WTC11 (cell line): ENCODE measurements around the gene SLC22A13. TPM values are rescaled to one million over a fixed set of nuclear protein-coding genes. Genes with fewer than 3 reads are reported as not detected.
A peak's percentile ranks its signal among the peaks of the same experiment; 100 is the strongest.
"Not testable (repeated sequence)": the region's sequence is repeated elsewhere in the genome, so short reads cannot be mapped to it uniquely, and the experiment has no call there.

Experiments
- ATAC-seq: fragments of 200-7000 bp; cut with Tn5 transposase; 2 replicates; pipeline ENCODE4 v1.10.0; 2021; ENCODE audit warnings: mild to moderate bottlenecking, moderate library complexity
- CTCF ChIA-PET: fragments of 300-600 bp; sonication (Branson Sonifier 250); formaldehyde crosslinking; loops from one replicate; lab custom pipeline; 2021; ENCODE audit warnings: antibody characterized with exemption; lab: Charles Lee
- POLR2A ChIA-PET: fragments of 350-600 bp; sonication (Branson Sonifier 250); formaldehyde crosslinking; loops from one replicate; lab custom pipeline; 2021; ENCODE audit warnings: antibody characterized with exemption; lab: Charles Lee
- DNase-seq: peaks from one replicate; pipeline ENCODE4 v3.0.0; 2021; ENCODE audit warnings: low spot score
- H3K27ac Mint-ChIP-seq: 2 replicates; pipeline ENCODE4 v1.8.0; 2021; ENCODE audit warnings: mixed read lengths
- H3K27me3 Mint-ChIP-seq: 2 replicates; pipeline ENCODE4 v1.8.0; 2021; ENCODE audit warnings: low read depth, mild to moderate bottlenecking, moderate library complexity, mixed read lengths
- H3K36me3 Mint-ChIP-seq: 2 replicates; pipeline ENCODE4 v1.8.0; 2021; ENCODE audit warnings: mixed read lengths
- H3K4me1 Mint-ChIP-seq: 2 replicates; pipeline ENCODE4 v1.8.0; 2022; ENCODE audit warnings: mixed read lengths
- H3K4me3 Mint-ChIP-seq: 2 replicates; pipeline ENCODE4 v1.8.0; 2021; ENCODE audit warnings: mild to moderate bottlenecking, moderate library complexity, mixed read lengths
- H3K9me3 Mint-ChIP-seq: 2 replicates; pipeline ENCODE4 v1.8.0; 2021; ENCODE audit warnings: mixed read lengths
- CBFB ChIP-seq: sonication (generic); formaldehyde crosslinking; IDR thresholded peaks from 2 replicates; pipeline ENCODE4 v1.8.1; 2022; ENCODE audit warnings: mild to moderate bottlenecking, low read depth, missing genetic modification reagents
- CREM ChIP-seq: sonication (generic); formaldehyde crosslinking; IDR thresholded peaks from 2 replicates; pipeline ENCODE4 v1.8.1; 2022; ENCODE audit warnings: mild to moderate bottlenecking, missing genetic modification reagents, moderate library complexity
- ETV6 ChIP-seq: sonication (generic); formaldehyde crosslinking; IDR thresholded peaks from 2 replicates; pipeline ENCODE4 v1.8.1; 2022; ENCODE audit warnings: mild to moderate bottlenecking, missing genetic modification reagents
- FOXP1 ChIP-seq: sonication (generic); formaldehyde crosslinking; IDR thresholded peaks from 2 replicates; pipeline ENCODE4 v1.8.0; 2022; ENCODE audit warnings: missing genetic modification reagents, mild to moderate bottlenecking, moderate library complexity, borderline replicate concordance
- HMGA2 ChIP-seq: fragments of 250-450 bp; sonication (Bioruptor Pico); IDR thresholded peaks from 2 replicates; pipeline ENCODE4 v1.4.0; 2021; ENCODE audit warnings: mild to moderate bottlenecking, moderate library complexity
- MXD4 ChIP-seq: fragments of 250-450 bp; sonication (Bioruptor Pico); IDR thresholded peaks from 2 replicates; pipeline ENCODE4 v1.8.0; 2021; ENCODE audit warnings: mild to moderate bottlenecking, moderate library complexity, borderline replicate concordance
- NFE2L1 ChIP-seq: sonication (generic); formaldehyde crosslinking; IDR thresholded peaks from 2 replicates; pipeline ENCODE4 v1.8.1; 2023; ENCODE audit warnings: missing genetic modification reagents
- NR2C2 ChIP-seq: sonication (generic); formaldehyde crosslinking; IDR thresholded peaks from 2 replicates; pipeline ENCODE4 v1.8.0; 2022; ENCODE audit warnings: mild to moderate bottlenecking, missing genetic modification reagents
- PRRX2 ChIP-seq: fragments of 250-450 bp; sonication (Bioruptor Pico); IDR thresholded peaks from 2 replicates; pipeline ENCODE4 v1.8.0; 2021; ENCODE audit warnings: mild to moderate bottlenecking
- TP53 ChIP-seq: sonication (generic); formaldehyde crosslinking; IDR thresholded peaks from 2 replicates; pipeline ENCODE4 v1.8.1; 2023; ENCODE audit warnings: mild to moderate bottlenecking, missing genetic modification reagents
- ZNF121 ChIP-seq: sonication (generic); formaldehyde crosslinking; IDR thresholded peaks from 2 replicates; pipeline ENCODE4 v1.8.0; 2023; ENCODE audit warnings: missing genetic modification reagents
- ZNF138 ChIP-seq: sonication (generic); formaldehyde crosslinking; conservative IDR thresholded peaks from 2 replicates; pipeline ENCODE4 v1.8.1; 2022; ENCODE audit warnings: mild to moderate bottlenecking, moderate library complexity, missing genetic modification reagents
- ZNF219 ChIP-seq: sonication (generic); formaldehyde crosslinking; IDR thresholded peaks from 2 replicates; pipeline ENCODE4 v1.8.0; 2023; ENCODE audit warnings: missing genetic modification reagents, mild to moderate bottlenecking, borderline replicate concordance
- ZNF232 ChIP-seq: sonication (generic); formaldehyde crosslinking; IDR thresholded peaks from 2 replicates; pipeline ENCODE4 v1.8.0; 2022; ENCODE audit warnings: mild to moderate bottlenecking, missing genetic modification reagents
- ZNF263 ChIP-seq: sonication (generic); formaldehyde crosslinking; IDR thresholded peaks from 2 replicates; pipeline ENCODE4 v1.8.1; 2022; ENCODE audit warnings: low read depth, mild to moderate bottlenecking, moderate library complexity, missing genetic modification reagents
- total RNA-seq: library from RNA; stranded (reverse); gene quantifications from 3 replicates; pipeline ENCODE4 v1.2.3, GENCODE V29; 2021
- TF ChIP-seq, protein P1 (sequence below): sonication (generic); formaldehyde crosslinking; IDR thresholded peaks from 2 replicates; pipeline ENCODE4 v1.8.1; 2023; ENCODE audit warnings: mild to moderate bottlenecking, missing genetic modification reagents
- TF ChIP-seq, protein P2 (sequence below): sonication (generic); formaldehyde crosslinking; conservative IDR thresholded peaks from 2 replicates; pipeline ENCODE4 v1.8.1; 2022; ENCODE audit warnings: mild to moderate bottlenecking, missing genetic modification reagents
- TF ChIP-seq, protein P3 (sequence below): fragments of 250-450 bp; sonication (Bioruptor Pico); IDR thresholded peaks from 2 replicates; pipeline ENCODE4 v1.9.0; 2021; ENCODE audit warnings: mild to moderate bottlenecking
- TF ChIP-seq, protein P4 (sequence below): fragments of 200-600 bp; IDR thresholded peaks from 2 replicates; pipeline ENCODE4 v1.8.0; 2022; ENCODE audit warnings: antibody characterized with exemption
- TF ChIP-seq, protein P5 (sequence below): sonication (generic); formaldehyde crosslinking; IDR thresholded peaks from 2 replicates; pipeline ENCODE4 v1.8.1; 2022; ENCODE audit warnings: missing genetic modification reagents, borderline replicate concordance

SLC22A13 gene
- total RNA-seq, 1 experiment from 2014 or later = 0.42 TPM

DNA sequence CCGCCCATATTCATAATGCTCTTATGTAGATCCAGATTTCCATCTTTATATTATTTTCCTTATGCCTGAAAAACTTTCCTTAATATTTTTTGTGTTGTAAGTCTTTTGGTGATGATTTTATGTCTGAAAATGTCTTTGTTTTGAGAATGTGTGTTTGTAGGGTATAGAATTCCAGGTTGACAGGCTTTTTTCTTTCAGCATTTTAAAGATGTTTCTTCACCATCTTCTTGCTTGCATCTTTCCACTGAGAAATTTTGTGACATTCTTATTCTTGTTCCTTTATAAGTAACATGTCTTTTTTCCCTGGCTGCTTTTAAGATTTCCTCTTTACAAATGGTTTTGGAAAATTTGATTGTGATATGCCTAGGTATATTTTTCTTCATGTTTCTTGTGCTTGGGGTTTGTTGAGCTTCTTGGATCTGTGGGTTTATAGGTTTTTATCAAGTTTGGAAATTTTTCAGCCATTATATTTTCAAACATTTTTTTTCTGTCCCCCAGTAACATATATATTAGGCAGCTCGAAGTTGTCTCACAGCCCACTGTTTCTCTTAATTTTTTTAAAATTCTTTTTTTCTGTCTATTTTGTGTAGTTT is 27.1 kb upstream of the SLC22A13 start:
- CTCF ChIA-PET = no interaction called here
- H3K27ac Mint-ChIP-seq = no peak overlapping the region
- H3K4me3 Mint-ChIP-seq = no peak overlapping the region
- H3K27me3 Mint-ChIP-seq = no peaks in the 10 kb centered on the region
- H3K9me3 Mint-ChIP-seq = peaks cover 11% of the 10 kb centered on the region; the same call in 1 of the 2 replicates
- no peak for ATAC-seq
- TF ChIP-seq ZNF263 (CRISPR knock-in tag) = no peak
- no peak for TF ChIP-seq NFE2L1 (CRISPR knock-in tag)
- no peak for TF ChIP-seq ETV6
- POLR2A ChIA-PET = no interaction called here
- H3K36me3 Mint-ChIP-seq = peaks cover 55% of the 10 kb centered on the region
- no peaks in the 10 kb centered on the region for H3K4me1 Mint-ChIP-seq
- no peak for DNase-seq

DNA sequence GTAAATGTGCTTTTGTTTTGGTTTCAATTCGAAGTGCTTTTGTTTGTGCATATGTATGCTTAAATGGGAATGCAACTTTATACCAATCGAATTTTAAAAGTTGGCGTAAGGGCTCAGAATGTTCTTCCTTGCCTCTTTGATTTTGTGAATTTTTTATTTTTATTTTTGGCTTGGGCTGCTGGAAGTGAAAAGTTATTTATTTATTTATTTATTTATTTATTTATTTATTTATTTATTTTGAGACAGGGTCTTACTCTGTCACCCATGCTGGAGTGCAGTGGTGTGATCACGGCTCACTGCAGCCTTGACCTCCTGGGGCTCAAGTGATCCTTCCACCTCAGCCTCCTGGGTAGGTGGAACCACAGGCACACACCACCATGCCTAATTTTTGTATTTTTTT is 22.8 kb upstream of the SLC22A13 start:
- POLR2A ChIA-PET, H3K4me3 Mint-ChIP-seq, H3K4me1 Mint-ChIP-seq, H3K27ac Mint-ChIP-seq, ATAC-seq, CTCF ChIA-PET, H3K9me3 Mint-ChIP-seq, H3K27me3 Mint-ChIP-seq, DNase-seq: not testable (repeated sequence)
- peaks cover 39% of the 10 kb centered on the region for H3K36me3 Mint-ChIP-seq
- TF ChIP-seq HMGA2 (CRISPR knock-in tag) = 0 out of 2 replicates have a peak, but pooled peaks have one; percentile 10

DNA sequence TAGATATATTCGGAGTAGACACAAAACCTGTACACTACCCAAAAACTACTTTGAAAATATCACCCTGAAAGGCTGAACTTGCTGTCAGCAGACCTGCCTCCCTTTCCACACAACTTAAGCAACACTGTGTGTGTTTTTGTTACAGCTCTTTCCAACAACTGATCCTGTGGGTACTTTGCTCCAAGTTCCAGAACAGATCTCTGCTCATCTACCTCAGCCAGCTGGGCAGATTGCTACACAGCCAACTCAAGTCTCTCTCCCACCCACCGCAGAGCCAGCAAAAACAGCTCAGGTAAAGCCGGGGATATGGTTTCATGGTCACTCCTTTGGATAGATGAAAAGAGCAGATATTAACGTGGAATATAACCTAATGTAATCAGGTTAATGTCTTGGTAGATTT is 19.7 kb upstream of the SLC22A13 start:
- Mint-ChIP-seq H3K27ac (no peak overlapping the region), H3K4me3 (no peak overlapping the region)

DNA sequence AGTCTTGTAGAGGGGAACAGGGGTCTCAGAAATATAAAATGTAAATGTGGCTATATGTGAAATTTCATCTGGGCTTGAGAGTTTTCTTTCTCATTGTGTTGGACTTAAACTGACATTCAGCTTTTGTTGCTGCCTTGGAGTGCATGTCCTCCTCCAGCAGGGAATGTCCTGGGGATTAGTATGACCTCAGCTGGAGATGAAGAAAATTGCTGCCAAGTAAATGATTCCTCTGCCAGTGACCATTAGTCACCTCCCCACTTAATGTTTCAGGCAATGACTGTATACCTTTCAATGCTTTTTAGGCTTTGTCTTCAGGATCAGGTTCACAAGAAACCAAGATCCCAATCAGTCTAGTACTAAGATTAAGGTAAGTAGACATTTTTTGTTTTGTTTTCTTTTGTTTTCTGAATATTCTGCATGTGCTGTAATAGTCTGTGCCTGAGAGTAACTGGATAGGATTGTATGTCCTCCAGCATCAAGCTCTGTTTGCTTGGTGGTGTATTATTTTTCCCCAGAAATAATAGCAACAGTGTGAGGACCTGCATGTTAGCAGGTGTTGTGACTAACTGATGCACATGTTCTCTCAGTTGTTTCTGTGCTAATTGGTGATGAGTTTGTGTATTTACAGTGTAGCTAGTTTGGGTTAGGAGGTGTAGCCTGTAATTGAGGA is 18.1 kb upstream of the SLC22A13 start:
- no peak overlapping the region; the same call in 1 of the 2 replicates for H3K27ac Mint-ChIP-seq
- ChIA-PET CTCF (no interaction called here), POLR2A (interaction anchor here (0.6 kb wide), 1 partner anchor 84 kb away, joined by 5 read pairs; no protein-coding TSS in a partner anchor)
- H3K4me1 Mint-ChIP-seq = no peaks in the 10 kb centered on the region; the same call in 1 of the 2 replicates
- H3K27me3 Mint-ChIP-seq = no peaks in the 10 kb centered on the region
- H3K4me3 Mint-ChIP-seq = no peak overlapping the region
- H3K9me3 Mint-ChIP-seq = no peaks in the 10 kb centered on the region
- DNase-seq (no peak), ATAC-seq (no peak)
- H3K36me3 Mint-ChIP-seq = peaks cover 40% of the 10 kb centered on the region
- TF ChIP-seq, protein P1, sequence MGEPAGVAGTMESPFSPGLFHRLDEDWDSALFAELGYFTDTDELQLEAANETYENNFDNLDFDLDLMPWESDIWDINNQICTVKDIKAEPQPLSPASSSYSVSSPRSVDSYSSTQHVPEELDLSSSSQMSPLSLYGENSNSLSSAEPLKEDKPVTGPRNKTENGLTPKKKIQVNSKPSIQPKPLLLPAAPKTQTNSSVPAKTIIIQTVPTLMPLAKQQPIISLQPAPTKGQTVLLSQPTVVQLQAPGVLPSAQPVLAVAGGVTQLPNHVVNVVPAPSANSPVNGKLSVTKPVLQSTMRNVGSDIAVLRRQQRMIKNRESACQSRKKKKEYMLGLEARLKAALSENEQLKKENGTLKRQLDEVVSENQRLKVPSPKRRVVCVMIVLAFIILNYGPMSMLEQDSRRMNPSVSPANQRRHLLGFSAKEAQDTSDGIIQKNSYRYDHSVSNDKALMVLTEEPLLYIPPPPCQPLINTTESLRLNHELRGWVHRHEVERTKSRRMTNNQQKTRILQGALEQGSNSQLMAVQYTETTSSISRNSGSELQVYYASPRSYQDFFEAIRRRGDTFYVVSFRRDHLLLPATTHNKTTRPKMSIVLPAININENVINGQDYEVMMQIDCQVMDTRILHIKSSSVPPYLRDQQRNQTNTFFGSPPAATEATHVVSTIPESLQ (CRISPR knock-in tag) = no peak
- TF ChIP-seq PRRX2 (no peak), FOXP1 (CRISPR knock-in tag) (no peak), MXD4 (no peak), ZNF219 (CRISPR knock-in tag) (no peak), CREM (no peak), ZNF232 (CRISPR knock-in tag) (no peak), ZNF138 (no peak), ZNF121 (no peak), CBFB (CRISPR knock-in tag) (no peak)
- TF ChIP-seq, protein P2, sequence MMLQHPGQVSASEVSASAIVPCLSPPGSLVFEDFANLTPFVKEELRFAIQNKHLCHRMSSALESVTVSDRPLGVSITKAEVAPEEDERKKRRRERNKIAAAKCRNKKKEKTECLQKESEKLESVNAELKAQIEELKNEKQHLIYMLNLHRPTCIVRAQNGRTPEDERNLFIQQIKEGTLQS (CRISPR knock-in tag) = no peak
- TF ChIP-seq, protein P3, sequence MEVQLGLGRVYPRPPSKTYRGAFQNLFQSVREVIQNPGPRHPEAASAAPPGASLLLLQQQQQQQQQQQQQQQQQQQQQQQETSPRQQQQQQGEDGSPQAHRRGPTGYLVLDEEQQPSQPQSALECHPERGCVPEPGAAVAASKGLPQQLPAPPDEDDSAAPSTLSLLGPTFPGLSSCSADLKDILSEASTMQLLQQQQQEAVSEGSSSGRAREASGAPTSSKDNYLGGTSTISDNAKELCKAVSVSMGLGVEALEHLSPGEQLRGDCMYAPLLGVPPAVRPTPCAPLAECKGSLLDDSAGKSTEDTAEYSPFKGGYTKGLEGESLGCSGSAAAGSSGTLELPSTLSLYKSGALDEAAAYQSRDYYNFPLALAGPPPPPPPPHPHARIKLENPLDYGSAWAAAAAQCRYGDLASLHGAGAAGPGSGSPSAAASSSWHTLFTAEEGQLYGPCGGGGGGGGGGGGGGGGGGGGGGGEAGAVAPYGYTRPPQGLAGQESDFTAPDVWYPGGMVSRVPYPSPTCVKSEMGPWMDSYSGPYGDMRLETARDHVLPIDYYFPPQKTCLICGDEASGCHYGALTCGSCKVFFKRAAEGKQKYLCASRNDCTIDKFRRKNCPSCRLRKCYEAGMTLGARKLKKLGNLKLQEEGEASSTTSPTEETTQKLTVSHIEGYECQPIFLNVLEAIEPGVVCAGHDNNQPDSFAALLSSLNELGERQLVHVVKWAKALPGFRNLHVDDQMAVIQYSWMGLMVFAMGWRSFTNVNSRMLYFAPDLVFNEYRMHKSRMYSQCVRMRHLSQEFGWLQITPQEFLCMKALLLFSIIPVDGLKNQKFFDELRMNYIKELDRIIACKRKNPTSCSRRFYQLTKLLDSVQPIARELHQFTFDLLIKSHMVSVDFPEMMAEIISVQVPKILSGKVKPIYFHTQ (CRISPR knock-in tag) = no peak

More for the DNA sequence above, 19.7 kb upstream of the SLC22A13 start:
- peaks cover 25% of the 10 kb centered on the region for H3K36me3 Mint-ChIP-seq
- TF ChIP-seq NR2C2 (CRISPR knock-in tag) (no peak), TP53 (no peak)
- TF ChIP-seq, protein P4, sequence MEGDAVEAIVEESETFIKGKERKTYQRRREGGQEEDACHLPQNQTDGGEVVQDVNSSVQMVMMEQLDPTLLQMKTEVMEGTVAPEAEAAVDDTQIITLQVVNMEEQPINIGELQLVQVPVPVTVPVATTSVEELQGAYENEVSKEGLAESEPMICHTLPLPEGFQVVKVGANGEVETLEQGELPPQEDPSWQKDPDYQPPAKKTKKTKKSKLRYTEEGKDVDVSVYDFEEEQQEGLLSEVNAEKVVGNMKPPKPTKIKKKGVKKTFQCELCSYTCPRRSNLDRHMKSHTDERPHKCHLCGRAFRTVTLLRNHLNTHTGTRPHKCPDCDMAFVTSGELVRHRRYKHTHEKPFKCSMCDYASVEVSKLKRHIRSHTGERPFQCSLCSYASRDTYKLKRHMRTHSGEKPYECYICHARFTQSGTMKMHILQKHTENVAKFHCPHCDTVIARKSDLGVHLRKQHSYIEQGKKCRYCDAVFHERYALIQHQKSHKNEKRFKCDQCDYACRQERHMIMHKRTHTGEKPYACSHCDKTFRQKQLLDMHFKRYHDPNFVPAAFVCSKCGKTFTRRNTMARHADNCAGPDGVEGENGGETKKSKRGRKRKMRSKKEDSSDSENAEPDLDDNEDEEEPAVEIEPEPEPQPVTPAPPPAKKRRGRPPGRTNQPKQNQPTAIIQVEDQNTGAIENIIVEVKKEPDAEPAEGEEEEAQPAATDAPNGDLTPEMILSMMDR = no peak
- TF ChIP-seq, protein P5, sequence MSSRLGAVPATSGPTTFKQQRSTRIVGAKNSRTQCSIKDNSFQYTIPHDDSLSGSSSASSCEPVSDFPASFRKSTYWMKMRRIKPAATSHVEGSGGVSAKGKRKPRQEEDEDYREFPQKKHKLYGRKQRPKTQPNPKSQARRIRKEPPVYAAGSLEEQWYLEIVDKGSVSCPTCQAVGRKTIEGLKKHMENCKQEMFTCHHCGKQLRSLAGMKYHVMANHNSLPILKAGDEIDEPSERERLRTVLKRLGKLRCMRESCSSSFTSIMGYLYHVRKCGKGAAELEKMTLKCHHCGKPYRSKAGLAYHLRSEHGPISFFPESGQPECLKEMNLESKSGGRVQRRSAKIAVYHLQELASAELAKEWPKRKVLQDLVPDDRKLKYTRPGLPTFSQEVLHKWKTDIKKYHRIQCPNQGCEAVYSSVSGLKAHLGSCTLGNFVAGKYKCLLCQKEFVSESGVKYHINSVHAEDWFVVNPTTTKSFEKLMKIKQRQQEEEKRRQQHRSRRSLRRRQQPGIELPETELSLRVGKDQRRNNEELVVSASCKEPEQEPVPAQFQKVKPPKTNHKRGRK (CRISPR knock-in tag) = no peak
- H3K9me3 Mint-ChIP-seq = no peaks in the 10 kb centered on the region
- DNase-seq = no peak
- no peaks in the 10 kb centered on the region; the same call in 1 of the 2 replicates for H3K4me1 Mint-ChIP-seq
- H3K27me3 Mint-ChIP-seq = no peaks in the 10 kb centered on the region
- no peak for ATAC-seq
- POLR2A ChIA-PET = no interaction called here
- CTCF ChIA-PET = no interaction called here
